Measurements from ENCODE around the gene HGFAC.

HGFAC gene

GRCh38 chr4:3437998-3438846 lies 3.5 kb upstream of the HGFAC start:
- peak overlapping the region in 5 of 21 experiments; percentile 6 to 52 (median 35) for H3K27ac ChIP-seq
- no peak overlapping the region for H3K4me3 ChIP-seq

- H3K27ac ChIP-seq: peak overlapping the region in 1 of 21 experiments; percentile 38
- H3K4me3 ChIP-seq: no peak overlapping the region
These were observed 3.0 kb upstream of the HGFAC start for GRCh38 chr4:3438847-3439180.

GRCh38 chr4:3439391-3439790 lies 2.4 kb upstream of the HGFAC start:
- H3K27ac ChIP-seq: no peak overlapping the region
- H3K4me3 ChIP-seq: no peak overlapping the region

- no peak overlapping the region for H3K4me3 ChIP-seq
- H3K27ac ChIP-seq: no peak overlapping the region
These were observed 1.8 kb upstream of the HGFAC start for GRCh38 chr4:3440011-3440410.

- Histone ChIP-seq H3K27ac (no peak overlapping the region), H3K4me3 (no peak overlapping the region)
These were observed 728 bp upstream of the HGFAC start for GRCh38 chr4:3440979-3441500.

- Histone ChIP-seq H3K27ac (no peak overlapping the region), H3K4me3 (no peak overlapping the region)
These were observed 741 bp downstream of the HGFAC start for GRCh38 chr4:3442460-3442958.

GRCh38 chr4:3442959-3443749 lies 1.4 kb downstream of the HGFAC start:
- Histone ChIP-seq H3K4me3 (no peak overlapping the region), H3K27ac (no peak overlapping the region)

- Histone ChIP-seq H3K27ac (no peak overlapping the region), H3K4me3 (no peak overlapping the region)
These were observed 2.1 kb downstream of the HGFAC start for GRCh38 chr4:3443750-3444309.

GRCh38 chr4:3444351-3445110 lies 2.8 kb downstream of the HGFAC start:
- Histone ChIP-seq H3K27ac (no peak overlapping the region), H3K4me3 (no peak overlapping the region)

- H3K4me3 ChIP-seq: no peak overlapping the region
- no peak overlapping the region for H3K27ac ChIP-seq
These were observed 3.5 kb downstream of the HGFAC start for GRCh38 chr4:3445111-3445820.

- Histone ChIP-seq H3K4me3 (no peak overlapping the region), H3K27ac (no peak overlapping the region)
These were observed 4.2 kb downstream of the HGFAC start for GRCh38 chr4:3445829-3446545.

- no peak overlapping the region for H3K27ac ChIP-seq
- H3K4me3 ChIP-seq: no peak overlapping the region
These were observed 5.0 kb downstream of the HGFAC start for GRCh38 chr4:3446631-3447320.

- H3K27ac ChIP-seq: no peak overlapping the region
- H3K4me3 ChIP-seq: no peak overlapping the region
These were observed 5.9 kb downstream of the HGFAC start for GRCh38 chr4:3447431-3448395.

GRCh38 chr4:3449047-3449573 lies 7.3 kb downstream of the HGFAC start:
- Histone ChIP-seq H3K27ac (no peak overlapping the region), H3K4me3 (no peak overlapping the region)

GRCh38 chr4:3449574-3450534 lies 8.1 kb downstream of the HGFAC start:
- Histone ChIP-seq H3K27ac (no peak overlapping the region), H3K4me3 (no peak overlapping the region)
